ENCODE results near the gene FOXJ2. TPM values are rescaled to one million over a fixed set of nuclear protein-coding genes. Genes with fewer than 3 reads are reported as not detected.
A peak's percentile ranks its signal among the peaks of the same experiment; 100 is the strongest.

FOXJ2 gene
- total and polyA plus RNA-seq, 2 of the 4 experiments (the other 2 are of a cell fraction): 3.0 to 8.4 TPM

DNA sequence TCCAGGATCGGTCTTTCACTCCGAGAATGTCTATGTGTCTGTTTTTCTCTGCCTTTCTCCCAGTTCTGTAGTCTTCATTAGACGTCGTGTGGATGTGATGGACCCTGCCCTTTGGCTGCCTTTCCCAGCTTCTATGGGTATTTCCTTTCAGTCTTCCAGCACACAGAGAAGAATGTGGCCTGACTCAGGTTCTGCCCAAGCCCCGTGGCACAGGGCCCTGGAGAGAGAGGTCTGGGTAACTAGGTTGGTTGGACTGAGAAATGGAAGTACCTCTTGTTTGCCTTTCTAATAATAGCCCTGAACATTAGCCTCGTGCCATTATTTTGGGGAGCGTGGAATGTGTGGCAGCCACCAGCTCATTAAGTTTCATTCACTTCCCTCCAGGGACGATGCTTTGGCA is 3.8 kb downstream of the FOXJ2 start:
- Histone ChIP-seq H2AFZ (replicated peaks; ENCODE audit: low read length, poor library complexity) (no peak overlapping the region), H3K18ac (ENCODE audit: low read depth, low read length) (no peak overlapping the region), H3K4ac (ENCODE audit: low read depth, low read length) (no peak overlapping the region), H3K9me3 (ENCODE audit: control insufficient read depth, insufficient read depth, low read length) (no peaks in the 10 kb centered on the region), H3K14ac (replicated peaks; ENCODE audit: low read depth, low read length) (no peak overlapping the region), H2BK20ac (ENCODE audit: low read depth, low read length) (no peak overlapping the region), H3K36me3 (ENCODE audit: control insufficient read depth, insufficient read depth, low read length) (peaks cover 6% of the 10 kb centered on the region), H3K27me3 (ENCODE audit: control insufficient read depth, insufficient read depth, low read length) (no peaks in the 10 kb centered on the region), H3K79me1 (ENCODE audit: low read depth in 1 of 2, low read length in 2 of 2) (peaks cover 45 to 82% of the 10 kb centered on the region in 2 experiments), H2BK15ac (ENCODE audit: low read depth, low read length) (no peak overlapping the region), H3K4me2 (ENCODE audit: low read depth, low read length) (no peak overlapping the region), H3K9ac (ENCODE audit: low read depth, low read length) (no peak overlapping the region), H3K4me1 (ENCODE audit: control insufficient read depth, insufficient read depth, low read length) (peaks cover 24% of the 10 kb centered on the region), H3K9me1 (ENCODE audit: insufficient read depth, low read length) (peaks cover 40% of the 10 kb centered on the region), H3K23ac (ENCODE audit: low read depth, low read length) (0 out of 2 replicates have a peak overlapping the region, but pooled peaks have one; percentile 4), H4K20me1 (ENCODE audit: insufficient read depth, low read length) (peaks cover 56% of the 10 kb centered on the region), H2AK5ac (ENCODE audit: low read depth, low read length) (no peak overlapping the region), H3K4me3 (ENCODE audit: insufficient read depth, low read depth, low read length) (no peak overlapping the region), H4K91ac (ENCODE audit: insufficient read depth, low read depth, low read length) (no peak overlapping the region), H2BK120ac (ENCODE audit: low read depth, low read length) (no peak overlapping the region), H3K27ac (ENCODE audit: insufficient read depth, low read length) (no peak overlapping the region), H2BK5ac (ENCODE audit: low read depth, low read length, poor library complexity, severe bottlenecking) (no peak overlapping the region), H4K8ac (ENCODE audit: low read depth in 2 of 2, low read length in 2 of 2) (no peak overlapping the region), H4K5ac (ENCODE audit: low read depth, low read length) (no peak overlapping the region), H3K56ac (ENCODE audit: extremely low read depth, insufficient read depth, low read length) (no peak overlapping the region), H2AK9ac (replicated peaks; ENCODE audit: low read depth, low read length, poor library complexity) (no peak overlapping the region)
- intact Hi-C loops (cut with micrococcal nuclease) (no loop called here), in situ Hi-C loops (cut with MboI; ENCODE audit: low sequenced_read_pairs) (loop anchor here (25.0 kb wide), 1 partner anchor 399 kb away; no protein-coding TSS in a partner anchor), dilution Hi-C loops (cut with HindIII; ENCODE audit: low sequenced_read_pairs, unreplicated experiment) (no loop called here)
- TF ChIP-seq BHLHE40 (IDR thresholded peaks at IDR 0.05; ENCODE audit: low read depth, low read length) (no peak), MAFK (IDR thresholded peaks at IDR 0.05; ENCODE audit: low read depth, low read length) (no peak), RCOR1 (IDR thresholded peaks at IDR 0.05; ENCODE audit: insufficient replicate concordance, low read length) (no peak), FOS (IDR thresholded peaks at IDR 0.05; ENCODE audit: low read depth, low read length) (no peak), RAD21 (IDR thresholded peaks at IDR 0.05; ENCODE audit: low read length) (no peak)
- TF ChIP-seq, protein P1, sequence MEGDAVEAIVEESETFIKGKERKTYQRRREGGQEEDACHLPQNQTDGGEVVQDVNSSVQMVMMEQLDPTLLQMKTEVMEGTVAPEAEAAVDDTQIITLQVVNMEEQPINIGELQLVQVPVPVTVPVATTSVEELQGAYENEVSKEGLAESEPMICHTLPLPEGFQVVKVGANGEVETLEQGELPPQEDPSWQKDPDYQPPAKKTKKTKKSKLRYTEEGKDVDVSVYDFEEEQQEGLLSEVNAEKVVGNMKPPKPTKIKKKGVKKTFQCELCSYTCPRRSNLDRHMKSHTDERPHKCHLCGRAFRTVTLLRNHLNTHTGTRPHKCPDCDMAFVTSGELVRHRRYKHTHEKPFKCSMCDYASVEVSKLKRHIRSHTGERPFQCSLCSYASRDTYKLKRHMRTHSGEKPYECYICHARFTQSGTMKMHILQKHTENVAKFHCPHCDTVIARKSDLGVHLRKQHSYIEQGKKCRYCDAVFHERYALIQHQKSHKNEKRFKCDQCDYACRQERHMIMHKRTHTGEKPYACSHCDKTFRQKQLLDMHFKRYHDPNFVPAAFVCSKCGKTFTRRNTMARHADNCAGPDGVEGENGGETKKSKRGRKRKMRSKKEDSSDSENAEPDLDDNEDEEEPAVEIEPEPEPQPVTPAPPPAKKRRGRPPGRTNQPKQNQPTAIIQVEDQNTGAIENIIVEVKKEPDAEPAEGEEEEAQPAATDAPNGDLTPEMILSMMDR (conservative IDR thresholded peaks at IDR 0.05; ENCODE audit: low read depth, low read length): no peak
- no TSS peak for BruUV-seq (replicated peaks)
- WGBS, 2 experiments (ENCODE audit: extremely low coverage in 2 of 2, insufficient read length in 1 of 2): no CpG with 5 or more reads among the region's 8 CpGs
- ChIA-PET CTCF (interaction anchor here (0.7 kb wide), 1 partner anchor 100 kb away, joined by 3 read pairs; no protein-coding TSS in a partner anchor), POLR2A (ENCODE audit: unreplicated experiment) (no interaction called here)
- no peak for DNase-seq
- ATAC-seq (ENCODE audit: low read depth): no peak

Data from IMR-90 (cell line).